Activated naive CD8-positive, alpha-beta T cell treated with anti-CD3 and anti-CD28 coated beads for 36 hours (primary cell): Measurements from ENCODE around the gene ZBTB7B. TPM values are rescaled to one million over a fixed set of nuclear protein-coding genes. Genes with fewer than 3 reads are reported as not detected.
A peak's percentile ranks its signal among the peaks of the same experiment; 100 is the strongest.

Experiments used
- DNase-seq: peaks from one replicate; pipeline ENCODE4 v3.0.0; 2021
- H3K27ac Mint-ChIP-seq: one replicate; pipeline ENCODE4 v1.8.0; 2022; ENCODE audit warnings: mild to moderate bottlenecking, moderate library complexity, mixed read lengths
- H3K27me3 Mint-ChIP-seq: one replicate; pipeline ENCODE4 v1.8.0; 2022; ENCODE audit warnings: mild to moderate bottlenecking, mixed read lengths
- H3K36me3 Mint-ChIP-seq: one replicate; pipeline ENCODE4 v1.8.0; 2021; ENCODE audit warnings: mild to moderate bottlenecking, mixed read lengths
- H3K4me1 Mint-ChIP-seq: one replicate; pipeline ENCODE4 v1.8.0; 2021; ENCODE audit warnings: mixed read lengths
- H3K4me3 Mint-ChIP-seq: one replicate; pipeline ENCODE4 v1.8.0; 2022; ENCODE audit warnings: mild to moderate bottlenecking, moderate library complexity, mixed read lengths
- H3K9me3 Mint-ChIP-seq: one replicate; pipeline ENCODE4 v1.8.0; 2022; ENCODE audit warnings: mixed read lengths
- total RNA-seq, 2 experiments: library from RNA; stranded (reverse); gene quantifications; one replicate each; pipeline ENCODE4 v1.2.3, GENCODE V29; 2021

ZBTB7B gene
- total RNA-seq, result 10 to 100 TPM; 14.1 to 14.4 TPM

GRCh38 chr1:155002464-155003226, at the start of gene ZBTB7B:
Gene ZBTB7B, plus strand, starts transcription at chr1:155002802. Its CDS starts 11,859 bp downstream, at chr1:155014661.
- Mint-ChIP-seq H3K36me3 (peaks cover 6% of the 10 kb centered on the region), H3K27me3 (peaks cover 7% of the 10 kb centered on the region), H3K4me1 (peaks cover 52% of the 10 kb centered on the region), H3K4me3 (peak within 1 kb of the TSS; percentile 92), H3K27ac (peak within 1 kb of the TSS; percentile 92), H3K9me3 (no peaks in the 10 kb centered on the region)
- DNase-seq, result no peak

GRCh38 chr1:154953611-154954038, 49.0 kb upstream of the ZBTB7B start:
- peaks cover 74% of the 10 kb centered on the region for H3K4me1 Mint-ChIP-seq
- H3K9me3 Mint-ChIP-seq, result no peaks in the 10 kb centered on the region
- DNase-seq, result no peak
- peak overlapping the region; percentile 94 for H3K27ac Mint-ChIP-seq
- H3K4me3 Mint-ChIP-seq, result peak overlapping the region; percentile 9
- peaks cover 2% of the 10 kb centered on the region for H3K36me3 Mint-ChIP-seq
- no peaks in the 10 kb centered on the region for H3K27me3 Mint-ChIP-seq

- no peaks in the 10 kb centered on the region for H3K9me3 Mint-ChIP-seq
- no peaks in the 10 kb centered on the region for H3K27me3 Mint-ChIP-seq
- DNase-seq, result no peak
- H3K36me3 Mint-ChIP-seq, result peaks cover 2% of the 10 kb centered on the region
- peaks cover 70% of the 10 kb centered on the region for H3K4me1 Mint-ChIP-seq
- H3K4me3 Mint-ChIP-seq, result peak overlapping the region; percentile 89
- H3K27ac Mint-ChIP-seq, result peak overlapping the region; percentile 94
Measured at GRCh38 chr1:154954541-154954940, 48.1 kb upstream of the ZBTB7B start.

GRCh38 chr1:154955039-154955717, 47.4 kb upstream of the ZBTB7B start:
- peak overlapping the region; percentile 94 for H3K27ac Mint-ChIP-seq
- peak; percentile 83 for DNase-seq
- H3K4me1 Mint-ChIP-seq, result peaks cover 70% of the 10 kb centered on the region
- H3K9me3 Mint-ChIP-seq, result no peaks in the 10 kb centered on the region
- peaks cover 5% of the 10 kb centered on the region for H3K36me3 Mint-ChIP-seq
- H3K4me3 Mint-ChIP-seq, result peak overlapping the region; percentile 89
- no peaks in the 10 kb centered on the region for H3K27me3 Mint-ChIP-seq

GRCh38 chr1:154955718-154956543, 46.7 kb upstream of the ZBTB7B start, which contains the start of gene PBXIP1:
Gene PBXIP1, minus strand, starts transcription at chr1:154956099. Its CDS starts 2,378 bp downstream, at chr1:154953721.
- Mint-ChIP-seq H3K36me3 (peaks cover 5% of the 10 kb centered on the region), H3K27me3 (no peaks in the 10 kb centered on the region), H3K4me1 (peaks cover 71% of the 10 kb centered on the region), H3K27ac (peak within 1 kb of the TSS; percentile 94), H3K4me3 (peak within 1 kb of the TSS; percentile 89), H3K9me3 (no peaks in the 10 kb centered on the region)
- peak; percentile 79 for DNase-seq

GRCh38 chr1:154956544-154956941, 46.1 kb upstream of the ZBTB7B start:
- Mint-ChIP-seq H3K4me3 (peak overlapping the region; percentile 89), H3K27me3 (no peaks in the 10 kb centered on the region), H3K4me1 (peaks cover 68% of the 10 kb centered on the region), H3K27ac (peak overlapping the region; percentile 94), H3K9me3 (no peaks in the 10 kb centered on the region), H3K36me3 (peaks cover 5% of the 10 kb centered on the region)
- DNase-seq, result no peak

GRCh38 chr1:154957091-154957657, 45.4 kb upstream of the ZBTB7B start:
- Mint-ChIP-seq H3K36me3 (peaks cover 6% of the 10 kb centered on the region), H3K27ac (peak overlapping the region; percentile 23), H3K4me3 (no peak overlapping the region), H3K27me3 (no peaks in the 10 kb centered on the region), H3K4me1 (peaks cover 63% of the 10 kb centered on the region), H3K9me3 (no peaks in the 10 kb centered on the region)
- no peak for DNase-seq

GRCh38 chr1:154958036-154958435, 44.6 kb upstream of the ZBTB7B start:
- Mint-ChIP-seq H3K27ac (no peak overlapping the region), H3K9me3 (no peaks in the 10 kb centered on the region), H3K27me3 (no peaks in the 10 kb centered on the region), H3K4me3 (no peak overlapping the region), H3K4me1 (peaks cover 61% of the 10 kb centered on the region), H3K36me3 (peaks cover 9% of the 10 kb centered on the region)
- no peak for DNase-seq

- H3K36me3 Mint-ChIP-seq, result peaks cover 15% of the 10 kb centered on the region
- H3K4me1 Mint-ChIP-seq, result peaks cover 56% of the 10 kb centered on the region
- H3K27ac Mint-ChIP-seq, result peak overlapping the region; percentile 62
- no peaks in the 10 kb centered on the region for H3K27me3 Mint-ChIP-seq
- DNase-seq, result no peak
- H3K9me3 Mint-ChIP-seq, result no peaks in the 10 kb centered on the region
- no peak overlapping the region for H3K4me3 Mint-ChIP-seq
Measured at GRCh38 chr1:154958681-154959425, 43.7 kb upstream of the ZBTB7B start.

GRCh38 chr1:154959426-154959780, 43.2 kb upstream of the ZBTB7B start:
- Mint-ChIP-seq H3K4me1 (peaks cover 53% of the 10 kb centered on the region), H3K36me3 (peaks cover 17% of the 10 kb centered on the region)

GRCh38 chr1:154960446-154961136, 42.0 kb upstream of the ZBTB7B start:
- Mint-ChIP-seq H3K4me1 (peaks cover 43% of the 10 kb centered on the region), H3K36me3 (peaks cover 22% of the 10 kb centered on the region), H3K4me3 (peak overlapping the region; percentile 97)

More at GRCh38 chr1:154959426-154959780, 43.2 kb upstream of the ZBTB7B start:
- H3K9me3 Mint-ChIP-seq, result no peaks in the 10 kb centered on the region
- no peak for DNase-seq
- H3K27me3 Mint-ChIP-seq, result no peaks in the 10 kb centered on the region
- peak overlapping the region; percentile 42 for H3K4me3 Mint-ChIP-seq
- H3K27ac Mint-ChIP-seq, result no peak overlapping the region

GRCh38 chr1:154961207-154962155, 41.1 kb upstream of the ZBTB7B start, which contains the start of gene PYGO2:
Gene PYGO2, minus strand, starts transcription at chr1:154961782. Its CDS starts 206 bp downstream, at chr1:154961576.
- no peaks in the 10 kb centered on the region for H3K27me3 Mint-ChIP-seq
- peak within 1 kb of the TSS; percentile 97 for H3K4me3 Mint-ChIP-seq
- H3K4me1 Mint-ChIP-seq, result peaks cover 35% of the 10 kb centered on the region
- peaks cover 23% of the 10 kb centered on the region for H3K36me3 Mint-ChIP-seq
- H3K9me3 Mint-ChIP-seq, result no peaks in the 10 kb centered on the region
- peak; percentile 89 for DNase-seq
- H3K27ac Mint-ChIP-seq, result peak within 1 kb of the TSS; percentile 92

More at GRCh38 chr1:154960446-154961136, 42.0 kb upstream of the ZBTB7B start:
- Mint-ChIP-seq H3K27ac (peak overlapping the region; percentile 92), H3K9me3 (no peaks in the 10 kb centered on the region), H3K27me3 (no peaks in the 10 kb centered on the region)
- no peak for DNase-seq
